GM23338 (cell line): ENCODE measurements around the gene DEPDC5. TPM values are rescaled to one million over a fixed set of nuclear protein-coding genes. Genes with fewer than 3 reads are reported as not detected.

ENCODE experiments used
- CTCF ChIP-seq, 2 experiments: fragments of 200-600 bp in 1 of 2; sonication (generic) in 1 of 2; conservative IDR thresholded peaks; 2 replicates each; pipeline versions ENCODE4 v1.5.1 to v1.6.1; 2016 to 2017; ENCODE audit warnings: antibody characterized with exemption in 2 of 2, low read depth in 2 of 2, mild to moderate bottlenecking in 2 of 2, moderate library complexity in 1 of 2
- EZH2phosphoT487 ChIP-seq: fragments of 200-600 bp; sonication (generic); IDR thresholded peaks from one replicate; pipeline ENCODE4 v1.8.1; 2018; ENCODE audit warnings: antibody characterized with exemption; ENCODE audit not compliant: unreplicated experiment
- NANOG ChIP-seq: IDR thresholded peaks from 2 replicates; pipeline ENCODE4 v1.6.1; 2016; ENCODE audit warnings: antibody characterized with exemption, borderline replicate concordance
- REST ChIP-seq: IDR thresholded peaks from one replicate; pipeline ENCODE4 v1.6.1; 2018; ENCODE audit warnings: antibody characterized with exemption; ENCODE audit not compliant: unreplicated experiment
- ZNF331 ChIP-seq: fragments of 250-450 bp; sonication (Bioruptor Pico); IDR thresholded peaks from 2 replicates; pipeline ENCODE4 v1.5.0; 2020; ENCODE audit warnings: low read depth, mild to moderate bottlenecking, moderate library complexity
- ZNF462 ChIP-seq: fragments of 250-450 bp; sonication (Bioruptor Pico); IDR thresholded peaks from 2 replicates; pipeline ENCODE4 v1.5.0; 2020; ENCODE audit warnings: mild to moderate bottlenecking, moderate library complexity
- polyA plus RNA-seq: library from polyadenylated mRNA; unstranded; fragments of >200 nt; fragmentation: Nextera tagmentation; extraction: Ambion mirVana; gene quantifications from 2 replicates; pipeline ENCODE4 v1.2.1, GENCODE V29; 2016
- total RNA-seq: library from RNA; depleted of rRNA; stranded (reverse); fragments of >200 nt; shearing (Covaris generic); gene quantifications from 2 replicates; pipeline ENCODE4 v1.2.3, GENCODE V29; 2014

The DEPDC5 gene
- total and polyA plus RNA-seq, 2 experiments from 2014 or later: 18.7 to 19.7 TPM

GRCh38 chr22:31853736-31854495, 100.1 kb downstream of the DEPDC5 start (continued):
- TF ChIP-seq ZNF462 (no peak), NANOG (no peak), CTCF (conservative IDR thresholded peaks at IDR 0.05; ENCODE audit: low read depth in 2 of 2) (no peak), REST (no peak), ZNF331 (CRISPR knock-in tag) (no peak), EZH2phosphoT487 (no peak)
